ENCODE measurements around the gene DDX19B.
"Not testable (repeated sequence)": the region's sequence is repeated elsewhere in the genome, so short reads cannot be mapped to it uniquely, and the experiment has no call there.

DDX19B gene

GRCh38 chr16:70289229-70290094 is 9.5 kb upstream of the DDX19B start, which contains the start of gene AARS1:
AARS1 (minus strand) TSS chr16:70289506; CDS start chr16:70282763, 6,743 bp downstream.
- peak; percentile 96 for DNase-seq

- no peak for DNase-seq
These were observed 8.0 kb upstream of the DDX19B start for GRCh38 chr16:70290949-70291519.

- not testable (repeated sequence) for DNase-seq
These were observed 6.8 kb upstream of the DDX19B start for GRCh38 chr16:70292148-70292547.

GRCh38 chr16:70294385-70295025 is 4.5 kb upstream of the DDX19B start:
- no peak for DNase-seq

- DNase-seq = no peak
These were observed 3.4 kb upstream of the DDX19B start for GRCh38 chr16:70295634-70296033.

GRCh38 chr16:70301121-70301520 is 2.1 kb downstream of the DDX19B start:
- DNase-seq = no peak

- DNase-seq = no peak
These were observed 3.8 kb downstream of the DDX19B start for GRCh38 chr16:70302745-70303144.

- DNase-seq = no peak
These were observed 6.0 kb downstream of the DDX19B start for GRCh38 chr16:70304892-70305448.

GRCh38 chr16:70306880-70307279 is 7.9 kb downstream of the DDX19B start:
- DNase-seq = no peak

GRCh38 chr16:70307726-70308125 is 8.7 kb downstream of the DDX19B start:
- not testable (repeated sequence) for DNase-seq

- DNase-seq = no peak
These were observed 21.1 kb downstream of the DDX19B start for GRCh38 chr16:70320121-70320520.

GRCh38 chr16:70324998-70325747 is 26.2 kb downstream of the DDX19B start:
- DNase-seq = no peak

- DNase-seq = no peak
These were observed 32.1 kb downstream of the DDX19B start for GRCh38 chr16:70331091-70331490.

GRCh38 chr16:70331588-70332358 is 32.8 kb downstream of the DDX19B start:
- DNase-seq = peak; percentile 30

- DNase-seq = not testable (repeated sequence)
These were observed 33.7 kb downstream of the DDX19B start for GRCh38 chr16:70332728-70333127.

- no peak for DNase-seq
These were observed 38.8 kb downstream of the DDX19B start for GRCh38 chr16:70337814-70338213.

GRCh38 chr16:70341600-70341999 is 42.6 kb downstream of the DDX19B start:
- DNase-seq = no peak

GRCh38 chr16:70342016-70342415 is 43.0 kb downstream of the DDX19B start:
- no peak for DNase-seq

- DNase-seq = no peak
These were observed 46.9 kb downstream of the DDX19B start for GRCh38 chr16:70345840-70346239.

- DNase-seq = no peak
These were observed 50.0 kb downstream of the DDX19B start for GRCh38 chr16:70348991-70349390.

- peak; percentile 12 for DNase-seq
These were observed 50.8 kb downstream of the DDX19B start for GRCh38 chr16:70349783-70350182.

- no peak for DNase-seq
These were observed 60.6 kb downstream of the DDX19B start for GRCh38 chr16:70359552-70359951.

Data from stimulated activated CD4-positive, alpha-beta T cell treated with anti-CD3 and anti-CD28 coated beads, Interleukin-15, amount 100 ng/mL, for 24 hours (primary cell).